Activated CD8-positive, alpha-beta memory T cell treated with anti-CD3 and anti-CD28 coated beads for 36 hours (primary cell): Measurements from ENCODE around the gene MCF2L2. TPM values are rescaled to one million over a fixed set of nuclear protein-coding genes. Genes with fewer than 3 reads are reported as not detected.
"Not testable (repeated sequence)": the region's sequence is repeated elsewhere in the genome, so short reads cannot be mapped to it uniquely, and the experiment has no call there.

ENCODE experiments used
- CTCF ChIA-PET: fragments of 350-600 bp; sonication (Branson Sonifier 250); formaldehyde crosslinking; loops from one replicate; lab custom pipeline; 2021; ENCODE audit warnings: antibody characterized with exemption; lab: Charles Lee
- POLR2A ChIA-PET: fragments of 350-600 bp; sonication (Branson Sonifier 250); formaldehyde crosslinking; loops from one replicate; lab custom pipeline; 2021; ENCODE audit warnings: antibody characterized with exemption; lab: Charles Lee
- total RNA-seq, 2 experiments: library from RNA; stranded (reverse); gene quantifications; one replicate each; pipeline ENCODE4 v1.2.3, GENCODE V29; 2021

MCF2L2 gene, protein sequence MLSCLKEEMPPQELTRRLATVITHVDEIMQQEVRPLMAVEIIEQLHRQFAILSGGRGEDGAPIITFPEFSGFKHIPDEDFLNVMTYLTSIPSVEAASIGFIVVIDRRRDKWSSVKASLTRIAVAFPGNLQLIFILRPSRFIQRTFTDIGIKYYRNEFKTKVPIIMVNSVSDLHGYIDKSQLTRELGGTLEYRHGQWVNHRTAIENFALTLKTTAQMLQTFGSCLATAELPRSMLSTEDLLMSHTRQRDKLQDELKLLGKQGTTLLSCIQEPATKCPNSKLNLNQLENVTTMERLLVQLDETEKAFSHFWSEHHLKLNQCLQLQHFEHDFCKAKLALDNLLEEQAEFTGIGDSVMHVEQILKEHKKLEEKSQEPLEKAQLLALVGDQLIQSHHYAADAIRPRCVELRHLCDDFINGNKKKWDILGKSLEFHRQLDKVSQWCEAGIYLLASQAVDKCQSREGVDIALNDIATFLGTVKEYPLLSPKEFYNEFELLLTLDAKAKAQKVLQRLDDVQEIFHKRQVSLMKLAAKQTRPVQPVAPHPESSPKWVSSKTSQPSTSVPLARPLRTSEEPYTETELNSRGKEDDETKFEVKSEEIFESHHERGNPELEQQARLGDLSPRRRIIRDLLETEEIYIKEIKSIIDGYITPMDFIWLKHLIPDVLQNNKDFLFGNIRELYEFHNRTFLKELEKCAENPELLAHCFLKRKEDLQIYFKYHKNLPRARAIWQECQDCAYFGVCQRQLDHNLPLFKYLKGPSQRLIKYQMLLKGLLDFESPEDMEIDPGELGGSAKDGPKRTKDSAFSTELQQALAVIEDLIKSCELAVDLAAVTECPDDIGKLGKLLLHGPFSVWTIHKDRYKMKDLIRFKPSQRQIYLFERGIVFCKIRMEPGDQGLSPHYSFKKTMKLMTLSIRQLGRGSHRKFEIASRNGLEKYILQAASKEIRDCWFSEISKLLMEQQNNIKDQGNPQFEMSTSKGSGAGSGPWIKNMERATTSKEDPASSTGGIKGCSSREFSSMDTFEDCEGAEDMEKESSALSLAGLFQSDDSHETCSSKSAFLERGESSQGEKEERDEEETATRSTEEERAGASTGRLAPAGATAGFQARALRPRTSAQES
- 1 to 10 TPM; 3.0 to 3.7 TPM for total RNA-seq

DNA sequence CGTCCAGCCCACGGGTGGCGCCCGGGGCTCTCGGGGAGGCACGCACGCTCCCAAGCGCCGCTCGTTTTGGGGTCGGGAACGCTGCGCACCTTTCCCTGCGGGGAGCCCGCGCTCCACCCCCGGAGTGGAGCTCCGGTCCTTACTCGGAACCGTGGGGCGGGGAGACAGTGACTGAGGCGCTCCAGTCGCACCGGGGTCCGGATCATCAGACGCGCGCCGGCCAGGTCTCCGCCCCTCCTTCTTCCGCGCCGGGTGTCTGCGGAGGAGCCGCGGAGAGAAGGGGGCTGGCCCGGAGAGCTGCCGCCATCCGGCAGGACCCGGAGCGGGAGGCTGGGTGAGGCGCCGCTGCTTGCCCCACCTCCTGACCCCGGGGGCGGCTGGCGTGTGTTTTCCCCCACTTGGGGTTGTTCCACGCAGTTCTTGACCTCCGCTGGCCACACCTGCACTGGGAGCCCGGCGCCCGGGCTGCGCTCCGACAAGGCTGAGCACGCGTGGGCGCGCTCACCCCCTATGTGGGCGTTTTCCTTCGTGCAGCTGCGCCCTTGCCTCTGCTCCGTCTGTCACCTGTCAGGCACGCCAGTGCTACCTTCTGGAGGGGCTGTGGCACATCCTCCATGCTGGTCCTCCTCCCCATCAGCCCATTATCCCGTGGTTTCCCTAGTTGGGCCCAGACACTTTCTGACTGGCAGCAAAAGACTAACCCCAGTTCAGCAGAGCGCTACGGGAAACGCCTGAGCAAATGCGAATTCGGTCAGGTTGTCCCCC, at the start of gene MCF2L2:
Gene MCF2L2, minus strand, starts transcription at position 173 of the 765 bp plus-strand sequence. CDS start 642 bp downstream, outside the sequence.
- ChIA-PET POLR2A (interaction anchor here (0.7 to 1.4 kb wide), 4 partner anchors 19 to 431 kb away, joined by 4 to 5 read pairs (median 4); no protein-coding TSS in a partner anchor), CTCF (interaction anchor here (1.1 to 1.4 kb wide), 2 partner anchors 26 to 130 kb away, joined by 3 read pairs; no protein-coding TSS in a partner anchor)

DNA sequence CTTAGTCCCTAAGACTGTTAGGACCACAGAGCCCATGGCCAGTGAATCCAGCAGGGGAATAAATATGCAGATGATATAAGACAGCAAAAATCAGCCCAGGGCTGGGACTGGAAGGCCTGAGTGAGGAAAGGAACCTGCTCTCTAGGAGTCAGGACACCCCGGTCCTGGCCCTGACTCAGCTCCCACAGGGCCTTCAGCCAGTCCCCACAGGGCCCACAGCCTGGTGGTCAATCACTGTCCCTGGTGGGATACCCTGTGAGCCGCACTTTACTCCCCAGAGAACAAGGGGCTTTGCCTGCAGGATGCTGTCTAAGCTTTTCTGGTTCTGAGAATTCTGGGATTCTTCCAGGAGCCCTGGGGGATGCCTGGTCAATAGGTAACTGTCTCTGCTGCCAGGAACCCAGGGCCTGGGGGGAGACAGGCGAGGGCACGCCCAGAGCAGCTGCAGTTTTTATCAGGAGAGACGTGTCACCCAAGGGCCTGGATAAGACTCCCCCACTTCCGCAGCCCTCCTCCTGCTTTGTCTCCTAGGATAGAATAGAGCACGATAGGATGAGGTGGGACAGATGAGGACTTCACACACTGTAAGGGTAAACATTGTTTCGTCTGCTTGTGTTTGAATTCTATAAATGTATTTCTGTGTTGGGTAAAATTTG, 49.5 kb upstream of the MCF2L2 start:
- CTCF ChIA-PET: interaction anchor here (1.4 kb wide), 1 partner anchor 9 kb away, joined by 5 read pairs; no protein-coding TSS in a partner anchor
- POLR2A ChIA-PET: no interaction called here

DNA sequence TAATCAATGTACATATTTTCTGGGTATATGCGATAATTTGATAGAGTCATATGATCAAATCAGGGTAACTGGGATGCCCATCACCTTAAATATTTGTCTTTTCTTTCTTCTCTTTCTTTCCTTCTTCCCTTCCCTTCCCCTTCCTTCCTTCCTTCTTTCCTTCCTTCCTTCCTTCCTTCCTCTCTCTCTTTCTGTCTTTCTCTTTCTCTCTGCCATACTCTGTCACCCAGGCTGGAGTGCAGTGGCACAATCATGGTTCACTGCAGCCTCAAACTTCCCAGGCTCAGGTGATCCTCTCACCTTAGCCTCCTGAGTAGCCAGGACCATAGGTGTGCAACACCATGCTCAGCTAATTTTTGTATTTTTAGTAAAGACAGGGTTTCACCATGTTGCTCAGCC, 47.3 kb upstream of the MCF2L2 start:
- POLR2A ChIA-PET: not testable (repeated sequence)

DNA sequence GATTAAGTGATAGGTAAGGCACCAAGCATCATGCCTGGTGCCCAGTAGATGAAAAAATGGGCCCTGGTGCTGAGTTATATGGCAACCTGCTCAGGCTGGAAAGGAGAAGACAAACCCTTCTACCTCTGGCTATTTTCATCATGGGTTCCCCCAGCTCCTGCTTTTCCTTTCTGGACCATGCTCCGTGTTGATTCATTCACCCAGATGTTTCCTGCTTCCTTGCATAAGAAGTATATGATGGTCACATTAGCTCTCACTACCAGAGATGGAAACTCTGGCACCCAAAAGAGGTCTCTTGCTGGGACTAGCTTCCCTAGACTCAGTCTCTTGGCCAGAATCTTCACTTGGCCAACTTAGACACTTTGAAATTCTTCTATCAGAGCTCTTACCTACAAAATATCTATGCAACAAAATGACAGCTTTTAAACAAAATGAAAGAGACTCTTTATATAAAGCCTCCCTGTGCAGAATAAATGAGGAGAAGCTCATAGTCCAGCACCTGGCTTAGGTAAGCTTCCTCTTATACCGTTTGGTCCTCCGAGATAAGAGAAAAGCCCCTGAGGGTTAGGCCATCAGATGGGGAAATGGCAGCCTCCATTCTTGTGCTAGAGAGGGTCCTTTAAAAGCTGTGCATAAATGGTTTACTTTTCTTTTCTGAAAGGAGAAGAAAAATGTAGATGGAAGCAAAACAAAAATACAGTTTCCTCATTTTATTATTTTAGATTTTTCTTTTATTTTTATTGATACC, 46.8 kb upstream of the MCF2L2 start:
- POLR2A ChIA-PET: no interaction called here
- CTCF ChIA-PET: no interaction called here

More for the DNA sequence above, 47.3 kb upstream of the MCF2L2 start:
- CTCF ChIA-PET: not testable (repeated sequence)

DNA sequence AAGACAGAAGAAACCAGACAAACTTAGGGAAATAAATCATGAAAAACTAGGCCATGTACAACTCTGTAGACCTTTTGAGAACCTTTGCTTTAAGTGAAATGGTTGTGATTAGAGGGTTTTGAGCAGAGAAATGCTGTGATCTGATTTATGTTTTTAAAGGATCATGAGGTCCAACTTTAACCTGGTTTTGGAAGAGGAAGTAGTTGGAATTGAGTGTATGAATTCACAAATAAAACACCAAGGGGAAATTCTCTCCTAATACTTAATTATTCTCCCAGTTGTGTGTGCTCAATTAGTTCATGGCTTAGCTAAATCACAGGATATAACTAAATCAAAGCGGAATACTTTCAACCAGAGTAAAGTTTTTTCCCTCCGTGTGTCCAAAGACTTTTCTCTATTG, 45.5 kb upstream of the MCF2L2 start:
- CTCF ChIA-PET: no interaction called here
- POLR2A ChIA-PET: no interaction called here

DNA sequence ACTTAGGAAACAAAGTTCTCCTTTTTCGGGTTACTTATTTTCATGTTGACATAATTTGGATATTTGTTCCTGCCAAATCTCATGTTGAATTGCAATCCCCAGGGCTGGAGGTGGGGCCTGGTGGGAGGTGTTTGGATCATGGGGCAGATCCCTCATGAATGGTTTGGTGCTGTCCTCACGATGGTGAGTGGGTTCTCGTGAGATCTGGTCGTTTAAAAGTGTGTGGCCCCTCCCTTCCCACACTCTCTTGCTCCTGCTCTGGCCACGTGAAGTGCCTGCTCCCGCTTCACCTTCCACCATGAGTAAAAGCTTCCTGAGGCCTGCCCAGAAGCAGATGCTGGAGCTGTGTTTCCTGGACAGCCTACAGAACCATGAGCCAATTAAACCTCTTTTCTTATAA, 43.7 kb upstream of the MCF2L2 start:
- POLR2A ChIA-PET: no interaction called here
- CTCF ChIA-PET: interaction anchor here (0.5 to 1.4 kb wide), 3 partner anchors 31 to 295 kb away, joined by 3 to 4 read pairs (median 3); no protein-coding TSS in a partner anchor

DNA sequence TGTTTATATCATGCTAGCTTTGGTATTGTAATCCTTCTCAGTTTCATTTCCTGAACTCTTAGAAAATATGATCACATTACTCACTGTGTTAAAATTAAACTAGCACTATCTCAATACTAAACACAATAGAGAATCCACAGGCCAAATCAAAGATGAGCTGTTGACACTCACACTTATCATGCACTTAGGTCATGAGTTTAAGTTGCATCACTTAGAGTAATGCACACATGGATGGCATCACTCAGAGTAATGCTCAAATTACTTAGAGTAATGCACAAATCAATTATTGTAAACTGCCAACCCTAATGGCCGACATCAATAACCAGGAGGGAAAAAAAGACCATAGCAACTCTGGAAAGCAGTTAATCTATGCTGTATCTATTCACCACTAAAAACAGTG, 40.0 kb upstream of the MCF2L2 start:
- ChIA-PET CTCF (interaction anchor here (0.7 to 2.2 kb wide), 8 partner anchors 10 to 358 kb away, joined by 3 to 7 read pairs (median 4); partner anchors contain the start of gene KLHL24), POLR2A (interaction anchor here (1.1 to 1.3 kb wide), 4 partner anchors 38 to 230 kb away, joined by 3 to 6 read pairs (median 4); partner anchors contain the start of genes KLHL6, MCF2L2 and YEATS2)

DNA sequence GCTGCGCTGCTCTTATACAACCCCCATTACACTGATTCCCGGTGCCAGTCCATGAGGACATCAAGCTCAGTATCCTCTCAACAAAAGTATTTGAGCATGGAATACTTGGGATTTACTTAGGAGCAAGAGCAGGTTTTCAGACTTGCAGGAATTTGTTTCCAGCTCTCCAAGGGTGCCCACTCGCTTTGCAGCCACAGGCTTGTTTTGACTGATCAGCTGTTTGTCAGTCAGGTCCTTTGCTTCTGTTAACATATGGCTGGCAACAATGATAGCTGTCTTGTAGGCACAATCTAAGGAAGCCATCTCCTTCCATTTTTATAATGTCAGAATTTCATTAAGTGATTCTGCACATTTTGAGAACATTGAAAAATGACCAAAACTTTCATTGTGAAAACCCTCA, 38.2 kb upstream of the MCF2L2 start:
- POLR2A ChIA-PET: interaction anchor here (0.6 kb wide), 1 partner anchor 543 kb away, joined by 6 read pairs; no protein-coding TSS in a partner anchor
- CTCF ChIA-PET: interaction anchor here (0.6 kb wide), 1 partner anchor 298 kb away, joined by 5 read pairs; no protein-coding TSS in a partner anchor

DNA sequence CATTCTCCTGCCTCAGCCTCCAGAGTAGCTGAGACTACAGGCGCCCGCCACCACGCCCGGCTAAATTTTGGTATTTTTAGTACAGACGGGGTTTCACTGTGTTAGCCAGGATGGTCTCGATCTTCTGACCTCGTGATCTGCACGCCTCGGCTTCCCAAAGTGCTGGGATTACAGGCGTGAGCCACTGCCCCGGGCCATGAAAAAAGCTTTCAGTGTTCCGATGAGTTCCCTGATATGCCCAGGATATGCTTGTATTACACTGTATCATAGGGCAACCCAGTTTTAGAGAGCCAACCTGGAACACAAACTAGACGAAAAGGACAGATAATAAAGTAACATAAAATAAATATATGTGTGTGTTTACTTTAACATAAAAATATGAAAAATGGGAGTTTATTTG, 37.3 kb upstream of the MCF2L2 start:
- POLR2A ChIA-PET: not testable (repeated sequence)

DNA sequence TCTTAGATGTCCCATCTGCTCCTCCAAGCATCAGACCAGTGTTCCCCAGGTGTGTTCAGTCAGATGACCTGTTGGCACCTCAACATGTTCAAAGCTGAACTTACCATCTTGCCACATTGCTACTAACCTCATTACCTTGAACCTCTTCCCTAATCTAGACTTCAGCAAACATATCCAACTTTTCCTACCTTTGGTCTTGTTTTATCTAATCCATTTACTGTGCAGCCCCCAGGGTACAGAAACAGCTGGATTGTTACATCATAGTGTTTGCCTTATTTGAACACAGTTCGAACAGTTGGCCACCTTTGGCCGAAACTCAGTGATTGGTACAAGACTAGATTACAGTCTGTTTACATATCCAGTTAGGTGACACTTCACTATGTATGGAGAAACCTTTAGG, 36.1 kb upstream of the MCF2L2 start:
- POLR2A ChIA-PET: no interaction called here
- CTCF ChIA-PET: interaction anchor here (1.1 kb wide), 1 partner anchor 14 kb away, joined by 4 read pairs; no protein-coding TSS in a partner anchor

More for the DNA sequence above, 37.3 kb upstream of the MCF2L2 start:
- CTCF ChIA-PET: not testable (repeated sequence)

DNA sequence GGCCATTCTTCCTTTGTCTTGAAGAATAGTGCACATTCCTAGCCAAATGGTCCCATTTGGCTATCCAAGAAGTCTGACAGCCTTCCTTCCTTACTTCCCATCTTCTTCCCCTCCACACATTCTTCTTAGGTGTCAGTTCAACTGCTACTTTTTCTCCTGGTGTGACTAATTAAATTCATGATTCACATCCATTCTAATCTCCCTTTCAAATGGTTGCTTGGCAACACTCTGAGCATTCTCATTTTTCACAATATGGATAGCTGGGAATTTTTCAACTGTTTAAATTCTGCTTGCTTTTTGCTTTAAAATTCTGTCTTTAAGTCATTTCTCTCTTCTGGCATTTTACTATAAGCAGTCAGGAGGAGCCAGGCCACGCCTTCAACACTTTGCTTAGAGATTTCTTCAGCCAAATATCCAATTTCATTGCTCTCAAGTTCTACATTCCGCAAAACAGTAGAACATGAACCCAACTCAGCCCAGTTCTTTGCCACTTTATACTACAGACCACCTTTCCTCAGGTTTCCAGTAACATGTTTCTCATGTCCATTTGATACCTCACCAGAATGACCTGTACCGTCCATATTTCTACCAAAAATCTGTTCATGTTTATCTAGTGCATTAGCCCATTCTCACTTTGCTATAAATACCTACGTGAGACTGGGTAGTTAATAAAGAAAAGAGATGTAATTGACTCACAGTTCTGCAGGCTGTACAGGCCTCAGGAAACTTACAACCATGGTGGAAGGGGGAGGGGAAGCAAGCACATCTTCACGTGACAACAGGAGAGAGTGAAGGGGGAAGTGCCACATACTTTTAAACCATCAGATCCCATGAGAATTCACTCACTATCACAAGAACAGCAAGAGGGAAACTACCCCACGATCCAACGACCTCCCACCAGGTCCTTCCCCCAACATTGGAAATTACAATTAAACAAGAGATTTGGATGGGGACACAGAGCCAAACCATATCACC, 31.9 kb upstream of the MCF2L2 start:
- POLR2A ChIA-PET: no interaction called here
- CTCF ChIA-PET: no interaction called here

DNA sequence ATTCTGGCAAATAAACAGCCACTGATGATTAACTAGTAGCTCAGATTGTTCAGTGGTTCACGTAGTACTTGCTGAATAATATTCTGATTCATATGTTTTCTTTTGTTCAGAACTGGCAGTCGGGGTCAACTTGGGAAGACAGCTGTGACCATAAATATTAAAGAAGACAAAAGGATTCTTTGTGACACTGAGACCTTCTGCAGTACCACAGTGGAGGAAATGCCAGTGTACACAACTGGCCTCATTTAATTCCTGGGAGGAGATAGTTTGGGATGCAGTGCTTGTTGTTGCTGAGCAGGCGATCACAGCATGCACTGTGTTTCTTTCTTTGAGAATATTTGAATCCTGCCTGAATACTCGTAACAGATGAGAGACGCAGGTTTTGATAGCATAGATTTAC, 26.7 kb upstream of the MCF2L2 start:
- CTCF ChIA-PET: interaction anchor here (0.6 kb wide), 1 partner anchor 27 kb away, joined by 3 read pairs; no protein-coding TSS in a partner anchor
- POLR2A ChIA-PET: no interaction called here

DNA sequence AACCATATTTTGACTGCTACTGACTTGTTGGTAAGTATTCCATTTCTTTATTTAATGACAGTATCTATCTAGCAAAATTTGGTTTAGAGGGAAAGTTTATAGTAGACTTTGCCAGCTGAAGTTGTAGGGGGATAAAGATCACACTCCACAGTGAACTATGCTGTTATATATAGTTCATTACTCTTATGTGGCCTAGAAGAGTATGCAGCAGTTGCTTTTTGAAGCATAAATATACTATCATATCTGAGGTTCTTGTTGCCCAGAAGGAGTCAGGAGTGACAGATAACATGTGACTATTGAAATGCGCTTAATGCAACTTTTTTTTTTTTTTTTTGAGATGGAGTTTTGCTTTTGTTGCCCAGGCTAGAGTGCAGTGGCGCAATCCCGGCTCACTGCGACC, 25.6 kb upstream of the MCF2L2 start:
- CTCF ChIA-PET: no interaction called here
- POLR2A ChIA-PET: no interaction called here

DNA sequence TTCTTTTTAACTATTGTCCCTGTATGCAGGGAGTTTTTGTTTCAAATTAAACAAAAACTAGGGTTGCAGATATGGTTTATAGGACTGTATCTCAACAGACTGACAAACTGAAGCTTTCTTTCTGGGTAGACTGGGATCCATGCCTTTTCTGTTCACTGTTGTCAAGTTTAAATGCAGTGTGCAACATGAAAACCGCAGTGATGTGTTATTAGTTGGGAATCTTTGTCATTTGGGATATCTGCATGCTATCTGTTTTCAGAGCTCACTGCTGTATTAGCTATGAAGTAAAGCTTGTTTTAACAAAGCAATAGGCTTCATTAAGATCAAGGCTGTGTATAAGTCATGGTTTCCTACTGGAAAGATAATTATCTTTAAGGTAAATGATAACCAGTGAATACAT, 21.4 kb upstream of the MCF2L2 start:
- ChIA-PET POLR2A (no interaction called here), CTCF (interaction anchor here (1.0 kb wide), 1 partner anchor 15 kb away, joined by 4 read pairs; no protein-coding TSS in a partner anchor)

DNA sequence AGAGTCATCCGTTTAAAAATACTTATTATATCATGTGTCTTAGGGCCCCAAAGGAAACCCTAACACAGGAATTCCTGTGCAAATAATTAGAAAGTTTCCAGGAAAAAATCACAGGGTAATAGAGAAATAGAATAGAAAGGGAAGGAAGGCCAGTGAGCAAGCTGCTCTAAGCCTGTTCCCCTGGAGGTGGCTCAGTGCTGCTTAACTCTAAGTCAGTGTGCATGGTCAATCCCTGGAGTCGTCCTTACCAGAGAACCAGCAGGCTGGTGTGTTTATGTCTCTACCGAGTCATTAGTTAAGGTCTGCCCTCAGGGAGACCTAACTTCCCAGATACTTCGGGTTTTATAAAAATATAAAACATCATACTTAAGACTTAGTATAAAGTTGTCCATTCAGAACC, 21.0 kb upstream of the MCF2L2 start:
- POLR2A ChIA-PET: no interaction called here
- CTCF ChIA-PET: no interaction called here
